Mucosa of gallbladder (tissue), 1 donor: ENCODE measurements around the gene CCDC117. TPM values are rescaled to one million over a fixed set of nuclear protein-coding genes. Genes with fewer than 3 reads are reported as not detected.
"Not testable (repeated sequence)": the region's sequence is repeated elsewhere in the genome, so short reads cannot be mapped to it uniquely, and the experiment has no call there.

ENCODE experiments used
- DNase-seq: peaks from one replicate; pipeline ENCODE4 v3.0.0-alpha.2; 2020; ENCODE audit warnings: low spot score
- total RNA-seq: library from RNA; stranded (reverse); gene quantifications from one replicate; pipeline ENCODE4 v1.2.1, GENCODE V29; 2021
- donor health status: DM: no; HTN: no; CAD: no.

CCDC117 gene, protein sequence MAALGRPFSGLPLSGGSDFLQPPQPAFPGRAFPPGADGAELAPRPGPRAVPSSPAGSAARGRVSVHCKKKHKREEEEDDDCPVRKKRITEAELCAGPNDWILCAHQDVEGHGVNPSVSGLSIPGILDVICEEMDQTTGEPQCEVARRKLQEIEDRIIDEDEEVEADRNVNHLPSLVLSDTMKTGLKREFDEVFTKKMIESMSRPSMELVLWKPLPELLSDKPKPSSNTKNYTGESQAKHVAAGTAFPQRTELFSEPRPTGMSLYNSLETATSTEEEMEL
- 26.2 TPM for total RNA-seq

DNA sequence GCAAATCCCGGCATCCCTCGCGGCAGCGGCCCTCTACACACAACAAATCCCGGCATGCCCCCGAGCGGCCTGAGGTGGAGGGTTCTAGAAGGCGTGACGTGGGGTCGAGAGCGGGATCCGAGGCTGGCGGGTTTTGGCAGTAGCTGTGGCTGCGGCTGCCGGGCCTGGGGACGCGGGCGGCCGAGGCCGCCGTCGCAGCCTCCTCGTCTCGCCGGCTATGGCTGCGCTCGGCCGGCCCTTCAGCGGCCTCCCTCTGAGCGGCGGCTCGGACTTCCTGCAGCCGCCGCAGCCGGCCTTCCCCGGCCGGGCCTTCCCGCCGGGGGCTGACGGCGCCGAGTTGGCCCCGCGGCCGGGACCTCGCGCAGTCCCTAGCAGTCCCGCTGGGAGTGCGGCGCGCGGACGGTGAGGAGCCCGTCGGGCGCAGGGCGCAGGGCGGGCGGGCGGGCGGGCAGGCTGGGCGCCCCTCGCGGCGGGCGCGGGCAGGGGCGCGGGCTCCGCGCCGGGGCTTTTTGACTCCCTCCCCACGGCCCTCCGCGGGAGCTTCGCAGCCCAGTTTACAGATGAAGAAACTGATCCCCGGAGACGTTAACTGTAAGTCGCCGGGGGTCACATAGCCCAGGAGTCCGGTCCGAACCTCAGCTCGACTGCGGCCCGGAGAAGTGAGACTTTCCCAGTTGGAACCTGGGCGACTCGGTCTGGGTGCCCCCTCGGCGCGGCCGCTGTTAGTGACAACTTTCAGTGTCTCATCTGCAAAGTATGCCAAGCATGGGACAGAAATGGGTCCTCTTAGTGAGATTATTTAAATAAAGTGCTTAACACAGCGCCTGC, at the start of gene CCDC117:
CCDC117 (plus strand) TSS at position 63 of the 828 bp plus-strand sequence; CDS start at position 218, 155 bp downstream.
- DNase-seq, result peak; percentile 96

DNA sequence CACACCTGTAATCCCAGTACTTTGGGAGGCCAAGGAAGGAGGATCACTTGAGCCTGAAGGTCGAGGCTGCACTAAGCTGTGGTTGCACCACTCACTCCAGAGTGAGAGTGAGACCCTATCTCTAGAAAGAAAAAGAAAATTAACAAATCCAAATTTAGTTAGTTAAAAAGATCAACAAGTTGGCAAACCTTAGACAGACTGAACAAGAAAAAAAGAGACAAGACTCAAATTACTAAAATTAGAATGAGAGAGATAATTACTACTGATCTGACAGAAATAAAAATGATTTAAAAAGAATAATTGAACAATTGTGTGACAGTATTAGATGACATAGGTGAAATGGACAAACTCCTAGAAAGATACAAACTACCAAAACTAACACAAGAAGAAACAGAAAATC, 44.5 kb upstream of the CCDC117 start:
- no peak for DNase-seq

DNA sequence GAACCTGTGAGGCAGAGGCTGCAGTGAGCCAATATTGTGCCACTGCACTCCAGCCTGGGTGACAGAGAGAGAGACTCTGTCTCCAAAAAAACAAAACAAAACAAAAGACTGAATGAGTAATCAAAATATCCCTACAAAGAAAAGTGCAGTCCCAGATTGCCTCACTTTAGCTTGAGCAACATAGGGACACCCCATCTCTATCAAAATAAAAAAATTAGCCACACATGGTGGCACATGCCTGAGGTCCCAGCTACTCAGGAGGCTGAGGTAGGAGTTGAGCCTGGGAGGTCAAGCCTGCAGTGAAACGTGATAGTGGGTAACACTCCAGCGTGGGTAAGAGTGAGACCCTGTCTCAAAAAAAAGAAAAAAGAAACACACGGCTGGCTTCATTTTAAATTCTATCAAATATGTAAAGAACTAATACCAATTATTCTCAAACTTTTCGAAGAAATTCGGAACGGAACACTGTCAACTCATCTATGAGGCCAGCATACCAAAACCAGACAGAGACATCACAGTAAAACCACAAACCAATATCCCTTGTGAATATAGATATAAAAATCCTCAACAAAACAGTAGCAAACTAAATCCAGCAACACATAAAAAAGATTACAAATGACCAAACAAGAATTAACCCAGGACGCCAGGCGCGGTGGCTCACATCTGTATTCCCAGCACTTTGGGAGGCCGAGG, 43.7 kb upstream of the CCDC117 start:
- DNase-seq, result no peak

DNA sequence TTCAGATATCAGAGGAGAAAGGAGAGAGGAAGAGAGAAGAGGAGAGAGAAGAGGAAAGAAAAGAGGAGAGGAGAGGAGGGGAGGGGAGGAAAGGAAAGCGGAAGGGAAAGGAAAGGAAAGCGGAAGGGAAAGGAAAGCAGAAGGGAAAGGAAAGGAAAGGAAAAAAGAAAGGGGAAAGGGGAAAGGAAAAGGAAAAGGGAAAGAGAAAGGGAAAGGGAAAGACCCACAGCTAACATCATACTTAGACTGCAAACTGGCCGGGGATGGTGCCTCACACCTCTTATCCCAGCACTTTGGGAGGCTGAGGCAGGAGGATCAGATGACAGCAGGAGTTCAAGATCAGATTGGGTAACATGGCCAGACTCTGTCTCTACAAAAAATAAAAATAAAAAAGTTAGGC, 42.3 kb upstream of the CCDC117 start:
- DNase-seq, result no peak

DNA sequence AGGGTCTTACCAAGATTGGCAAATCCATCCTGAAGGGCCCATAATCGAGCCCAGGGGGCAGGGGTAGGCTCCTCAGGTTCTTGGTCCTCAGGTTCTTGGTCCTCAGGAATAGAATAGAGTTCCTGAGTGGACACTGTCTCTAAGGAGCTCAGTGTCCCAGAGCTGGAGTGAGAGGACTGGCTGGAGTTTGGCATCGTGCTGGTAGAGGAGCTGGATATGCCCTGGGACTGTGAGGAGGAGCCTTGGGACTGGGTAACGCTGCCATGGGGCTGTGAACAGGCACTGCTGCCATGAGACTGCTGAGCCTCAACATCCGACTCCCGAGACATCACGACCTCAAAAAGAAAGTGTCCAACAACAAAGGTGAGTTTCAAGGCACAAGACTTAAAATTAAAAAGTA, 38.1 kb upstream of the CCDC117 start:
- DNase-seq, result no peak

DNA sequence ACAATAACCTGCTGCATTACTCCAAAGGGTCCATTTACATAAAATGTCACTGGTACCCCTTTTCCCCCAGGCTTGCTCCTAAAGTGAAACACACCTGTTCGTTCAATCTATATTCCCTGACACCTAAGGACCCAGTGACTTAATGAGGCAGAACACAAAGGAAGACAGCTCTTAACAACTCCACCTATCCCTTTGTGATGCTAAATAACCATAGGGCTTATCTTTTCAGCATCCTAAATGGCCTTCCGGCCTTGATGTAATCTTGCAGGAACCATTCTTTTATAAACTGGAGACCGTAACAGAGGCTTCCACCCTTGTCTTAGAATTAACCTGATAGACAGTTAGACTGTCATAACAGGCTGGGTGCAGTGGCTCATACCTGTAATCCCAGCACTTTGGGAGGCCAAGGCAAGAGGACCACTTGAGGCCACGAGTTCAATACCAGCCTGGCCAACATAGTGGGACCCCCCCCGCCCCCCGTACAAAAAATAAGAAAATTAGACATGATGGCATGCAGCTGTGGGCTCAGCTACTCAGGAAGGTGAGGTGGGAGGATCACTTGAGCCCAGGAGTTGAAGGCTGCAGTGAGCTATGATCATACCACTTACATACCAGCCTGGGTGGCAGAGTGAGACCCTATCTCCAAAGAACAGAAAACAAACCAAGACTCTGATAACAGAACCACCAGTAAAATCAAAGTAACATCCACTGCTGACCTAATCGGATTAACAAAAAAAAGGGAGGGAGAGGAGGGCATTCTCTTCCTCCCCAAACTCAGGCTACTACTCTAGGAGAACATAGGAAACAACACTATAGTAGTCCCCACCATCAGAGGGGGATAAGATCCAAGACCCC, 36.0 kb upstream of the CCDC117 start:
- DNase-seq, result no peak

DNA sequence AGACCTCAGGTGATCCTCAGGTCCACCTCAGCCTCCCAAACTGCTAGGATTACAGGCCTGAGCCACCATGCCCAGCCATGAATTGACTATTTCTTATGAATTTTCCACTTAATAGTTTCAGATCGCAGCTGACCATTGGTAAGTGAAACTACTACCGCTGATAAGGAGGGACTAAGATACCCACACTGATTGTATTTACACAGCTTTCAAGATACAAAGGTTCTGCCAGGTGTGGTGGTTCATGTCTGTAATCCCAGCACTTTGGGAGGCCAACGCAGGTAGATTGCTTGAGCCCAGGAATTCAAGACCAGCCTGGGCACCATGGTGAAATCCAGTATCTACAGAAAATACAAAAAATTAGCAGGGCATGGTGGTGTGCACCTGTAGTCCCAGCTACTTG, 34.8 kb upstream of the CCDC117 start:
- DNase-seq, result no peak

DNA sequence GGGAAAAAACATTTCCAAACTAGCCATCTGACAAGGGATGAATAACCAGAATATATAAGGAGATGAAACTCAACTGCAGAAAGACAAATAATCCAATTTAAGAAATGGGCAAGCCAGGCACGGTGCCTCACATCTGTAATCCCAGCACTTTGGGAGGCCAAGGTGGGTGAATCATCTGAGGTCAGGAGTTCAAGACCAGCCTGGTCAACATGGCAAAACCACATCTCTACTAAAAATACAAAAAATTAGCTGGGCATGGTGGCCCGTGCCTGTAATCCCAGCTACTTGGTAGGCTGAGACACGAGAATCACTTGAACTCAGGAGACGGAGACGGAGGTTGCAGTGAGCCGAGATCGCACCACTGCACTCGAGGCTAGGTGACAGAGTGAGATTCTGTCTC, 33.6 kb upstream of the CCDC117 start:
- DNase-seq, result not testable (repeated sequence)

DNA sequence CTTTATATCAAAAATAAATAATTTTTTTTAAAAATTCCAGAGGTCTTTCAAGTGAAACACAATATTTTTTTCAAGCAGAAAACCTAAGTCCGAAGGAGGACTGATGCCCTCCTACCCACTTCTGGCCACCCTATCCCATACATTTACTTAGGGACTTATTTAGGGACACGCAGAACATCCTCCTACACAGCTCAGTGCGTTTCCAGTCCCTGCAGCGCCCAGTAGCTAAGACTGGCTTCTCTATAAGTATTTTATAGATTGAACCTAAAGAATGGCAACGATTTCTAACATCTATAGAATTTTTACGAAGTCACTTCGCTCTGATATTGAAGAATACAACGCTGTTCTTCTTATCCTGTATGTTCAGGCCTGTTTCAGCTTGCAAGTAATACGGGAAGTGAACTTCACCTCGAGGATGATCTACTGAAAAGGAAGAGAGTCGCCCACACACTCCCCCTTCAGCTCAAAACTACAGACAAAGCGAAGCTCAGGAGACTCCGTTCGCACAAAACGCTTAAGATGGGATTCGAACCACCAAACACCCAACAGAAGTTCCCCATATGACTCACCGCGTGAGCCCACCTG, 31.2 kb upstream of the CCDC117 start:
- DNase-seq, result no peak

DNA sequence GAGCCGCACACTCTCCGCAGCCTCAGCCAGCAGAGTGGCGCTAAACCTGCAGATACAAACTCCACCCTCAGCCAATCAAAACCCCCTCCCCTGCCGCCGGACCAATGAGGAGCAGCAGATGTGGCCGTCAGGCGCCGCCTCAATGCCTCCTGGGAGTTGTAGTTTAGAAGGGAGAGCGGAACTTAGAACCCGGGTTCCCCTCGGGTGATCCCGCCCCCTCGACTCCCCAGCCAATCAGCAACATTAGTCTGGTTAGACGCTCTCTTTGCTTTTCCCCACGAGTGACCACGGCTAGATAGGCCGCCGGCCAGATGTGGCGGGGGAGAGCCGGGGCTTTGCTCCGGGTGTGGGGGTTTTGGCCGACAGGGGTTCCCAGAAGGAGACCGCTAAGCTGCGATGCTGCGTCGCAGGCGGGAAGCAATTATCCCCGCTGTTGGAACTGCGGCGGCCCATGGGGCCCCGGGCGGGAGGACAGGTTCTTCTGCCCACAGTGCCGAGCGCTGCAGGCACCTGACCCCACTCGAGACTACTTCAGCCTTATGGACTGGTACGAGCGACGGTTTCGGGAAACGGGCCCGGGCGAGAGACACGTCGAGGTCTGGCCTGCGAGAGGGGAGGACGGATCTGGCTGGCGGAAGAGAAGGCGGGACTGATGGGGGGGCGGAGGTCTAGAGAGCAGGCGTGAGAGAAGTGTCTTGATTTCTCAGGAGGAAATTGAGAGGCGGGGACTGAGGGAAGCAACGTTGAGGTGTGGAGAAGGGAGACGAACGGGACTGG, 30.5 kb upstream of the CCDC117 start, which contains the start of the genes CHEK2 and HSCB:
CHEK2 (minus strand) TSS at position 36 of the 777 bp plus-strand sequence. CDS start 7,099 bp downstream, outside the sequence.
HSCB (plus strand) TSS at position 255 of the 777 bp plus-strand sequence; CDS start at position 312, 57 bp downstream.
- peak; percentile 98 for DNase-seq

DNA sequence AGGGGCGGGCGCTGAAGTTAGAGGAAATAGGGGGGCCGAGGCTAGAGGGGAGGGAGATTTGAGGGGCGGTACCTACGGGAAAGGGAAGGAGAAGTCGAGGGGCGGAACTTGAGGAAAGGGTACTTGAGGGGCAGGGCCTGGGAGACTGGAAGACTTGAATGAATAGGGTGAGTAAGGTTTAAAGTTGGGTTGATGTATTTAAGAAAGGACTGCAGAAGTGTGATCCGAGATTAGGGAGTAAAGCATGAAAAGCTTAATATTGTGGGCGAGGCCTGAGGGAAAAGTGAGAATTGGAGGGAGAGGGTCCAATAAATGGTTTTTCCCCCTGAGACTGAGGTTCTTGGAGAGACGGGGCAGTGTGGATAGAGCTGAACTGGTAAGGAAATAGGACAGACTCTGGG, 29.9 kb upstream of the CCDC117 start:
- no peak for DNase-seq

DNA sequence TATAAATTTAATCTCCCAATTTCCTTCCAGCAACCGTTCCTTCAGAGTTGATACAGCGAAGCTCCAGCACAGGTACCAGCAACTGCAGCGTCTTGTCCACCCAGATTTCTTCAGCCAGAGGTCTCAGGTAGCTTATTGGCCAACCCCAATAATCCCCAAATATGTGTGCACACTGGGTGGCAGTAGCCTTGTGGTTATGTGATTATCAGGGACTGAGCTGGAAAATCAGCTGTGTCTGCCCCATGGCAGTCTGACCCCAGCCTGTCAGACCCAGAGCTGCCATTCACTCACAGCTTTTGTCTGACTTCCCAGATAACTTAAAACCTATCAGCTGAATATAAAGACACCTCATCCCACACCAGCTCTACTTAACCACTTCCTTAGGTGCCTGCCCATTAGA, 28.6 kb upstream of the CCDC117 start:
- no peak for DNase-seq

DNA sequence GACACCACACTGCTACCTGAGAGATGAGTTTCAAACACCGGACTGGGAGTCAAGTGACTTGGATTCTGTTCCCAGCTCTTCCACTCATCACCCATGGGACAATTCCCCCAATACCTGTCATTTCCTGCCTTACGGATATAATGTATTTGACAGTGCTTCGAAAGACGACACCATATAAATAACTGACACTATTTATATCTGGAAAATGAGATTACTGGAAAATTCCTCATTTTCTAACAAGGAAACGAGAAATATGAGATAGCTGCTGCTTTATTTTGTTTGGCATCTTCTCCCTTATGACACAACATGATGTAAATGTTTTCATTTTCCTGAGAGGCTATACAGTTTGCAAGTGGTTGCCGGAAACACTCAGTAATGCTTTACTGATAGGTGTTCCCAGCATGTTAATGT, 22.0 kb upstream of the CCDC117 start:
- no peak for DNase-seq

DNA sequence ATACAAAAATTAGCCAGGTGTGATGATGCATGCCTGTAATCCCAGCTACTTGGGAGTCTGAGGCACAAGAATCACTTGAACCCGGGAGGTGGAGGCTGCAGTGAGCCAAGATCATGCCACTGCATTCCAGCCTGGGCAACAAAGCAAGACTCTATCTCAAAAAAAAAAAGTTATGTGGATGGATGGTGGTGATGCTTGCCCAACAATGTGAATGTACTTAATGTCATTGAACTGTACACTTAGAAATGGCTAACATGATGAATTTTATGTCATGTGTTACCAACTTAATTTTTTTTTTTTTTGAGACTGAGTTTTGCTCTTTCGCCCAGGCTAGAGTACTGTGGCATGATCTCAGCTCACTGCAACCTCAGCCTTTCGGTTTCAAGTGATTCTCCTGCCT, 18.0 kb upstream of the CCDC117 start:
- DNase-seq, result not testable (repeated sequence)

DNA sequence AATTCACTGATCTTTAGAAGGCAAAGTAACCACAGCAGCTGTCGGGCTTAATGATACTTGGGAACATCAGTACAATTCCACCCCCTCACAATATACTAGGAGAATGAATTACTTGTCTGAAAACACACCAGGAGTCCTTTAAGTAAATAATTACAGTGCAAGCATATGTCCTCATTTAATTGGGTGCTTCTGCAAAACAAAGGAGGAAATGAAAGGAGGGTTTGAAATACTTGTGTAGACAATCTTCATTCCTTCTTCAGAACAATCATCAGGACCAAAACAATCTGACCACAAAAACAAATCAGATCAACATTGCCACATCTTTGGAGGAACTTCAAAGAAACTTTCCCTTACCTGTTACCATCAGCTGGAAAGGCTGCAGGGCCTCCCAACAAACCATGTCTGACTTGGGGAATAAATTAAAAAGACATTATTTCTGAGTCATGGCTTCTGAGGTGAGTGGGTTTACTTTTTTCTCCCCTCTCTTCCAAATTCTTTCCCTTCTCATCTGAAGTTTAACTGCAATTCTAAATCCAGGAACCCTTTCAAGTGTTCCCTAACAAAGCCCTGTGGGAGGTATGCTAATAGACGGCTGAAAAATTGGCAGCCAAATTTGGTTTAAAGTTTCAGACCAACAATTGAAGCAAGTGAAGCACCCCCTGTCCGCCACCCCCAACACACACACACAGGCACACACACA, 12.5 kb upstream of the CCDC117 start:
- DNase-seq, result no peak

DNA sequence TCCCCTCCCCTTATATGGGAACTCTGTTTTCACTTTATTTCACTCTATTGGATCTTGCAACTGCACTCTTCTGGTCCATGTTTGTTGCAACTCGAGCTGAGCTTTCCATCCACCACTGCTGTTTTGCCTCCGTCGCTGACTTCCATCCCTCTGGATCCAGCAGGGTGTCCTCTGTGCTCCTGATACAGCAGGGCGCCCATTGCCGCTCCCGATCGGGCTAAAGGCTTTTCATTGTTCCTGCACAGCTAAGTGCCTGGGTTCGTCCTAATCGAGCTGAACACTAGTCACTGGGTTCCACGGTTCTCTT, 11.1 kb upstream of the CCDC117 start:
- no peak for DNase-seq

DNA sequence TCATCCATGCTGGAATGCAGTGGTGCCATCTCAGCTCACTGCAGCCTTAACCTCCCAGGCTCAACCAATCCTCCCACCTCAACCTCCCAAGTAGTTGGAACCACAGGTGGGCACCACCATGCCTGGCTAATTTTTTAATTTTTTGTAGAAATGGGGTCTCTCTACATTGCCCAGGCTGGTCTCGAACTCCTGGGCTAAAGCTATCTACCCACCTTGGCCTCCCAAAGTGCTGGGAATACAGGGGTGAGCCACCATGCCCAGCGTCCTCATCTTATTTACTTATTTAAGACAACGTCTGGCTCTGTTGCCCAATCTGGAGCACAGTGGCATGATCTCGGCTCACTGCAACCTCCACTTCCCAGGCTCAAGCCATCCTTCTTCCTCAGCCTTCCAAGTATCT, 10.5 kb upstream of the CCDC117 start:
- not testable (repeated sequence) for DNase-seq

DNA sequence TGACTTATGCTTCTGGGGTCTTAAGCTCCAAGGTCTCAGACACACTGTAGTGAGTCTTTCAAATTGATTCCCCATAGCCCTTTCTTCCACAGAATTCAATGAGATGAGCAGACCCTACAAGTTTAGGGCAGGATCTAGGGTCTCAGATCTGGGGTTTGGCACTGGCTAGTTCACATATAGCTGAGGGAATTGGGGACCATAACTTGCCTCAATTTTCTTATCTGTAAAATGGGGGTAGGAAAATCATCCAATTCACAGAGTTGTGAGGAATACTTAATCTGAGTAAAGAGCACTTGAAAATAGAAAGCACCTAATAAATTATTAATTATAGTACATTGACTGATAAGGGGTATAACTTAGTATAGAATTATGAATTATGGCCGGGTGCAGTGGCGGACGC, 5.9 kb upstream of the CCDC117 start:
- no peak for DNase-seq

DNA sequence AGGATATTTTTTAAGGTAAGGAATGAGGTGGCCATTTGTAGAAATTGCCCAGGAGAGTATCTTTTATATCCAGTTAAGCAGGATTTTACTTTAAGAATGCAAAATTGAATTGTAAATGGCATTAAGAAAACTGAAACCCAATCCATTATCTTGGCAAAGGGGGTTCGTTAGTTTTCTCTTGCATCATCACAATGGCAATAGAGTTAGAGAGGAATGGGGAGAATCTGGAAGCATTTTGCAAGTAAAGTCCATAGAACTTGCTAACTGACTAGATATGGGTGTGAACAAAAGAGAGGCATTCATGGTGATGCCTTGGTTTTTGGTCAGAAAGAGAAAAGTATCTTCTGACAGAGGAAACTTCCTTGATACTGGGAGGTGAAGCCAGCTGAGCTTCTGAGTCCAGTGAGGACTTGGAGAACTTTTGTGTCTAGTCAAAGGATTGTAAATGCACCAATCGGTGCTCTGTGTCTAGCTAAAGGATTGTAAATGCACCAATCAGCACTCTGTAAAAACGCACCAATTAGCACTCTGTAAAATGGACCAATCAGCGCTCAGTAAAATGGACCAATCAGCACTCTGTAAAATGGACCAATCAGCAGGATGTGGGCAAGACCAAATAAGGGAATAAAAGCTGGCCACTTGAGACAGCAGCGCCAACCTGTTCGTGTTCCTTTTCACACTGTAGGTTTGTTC, 3.6 kb upstream of the CCDC117 start:
- no peak for DNase-seq
